GM12878 (cell line): ENCODE results near the gene OR5J2. TPM values are rescaled to one million over a fixed set of nuclear protein-coding genes. Genes with fewer than 3 reads are reported as not detected.

Source experiments
- ATAC-seq: fragments of 200-7000 bp; cut with Tn5 transposase; 3 replicates; pipeline ENCODE4 v1.9.1; 2020; ENCODE audit warnings: mild to moderate bottlenecking, moderate library complexity
- BruUV-seq: library from RNA; stranded (reverse); fragments of 400-500 nt; replicated peaks from 2 replicates; lab custom pipeline; 2021; lab: Mats Ljungman, UMichigan
- CTCF ChIA-PET: fragments of 300-600 bp; sonication (Branson Sonifier 250); formaldehyde crosslinking; extraction: SDS; loops from one replicate; lab custom pipeline; 2021; ENCODE audit warnings: inconsistent platforms; lab: Yijun Ruan, JAX
- POLR2A ChIA-PET: fragments of 350-600 bp; formaldehyde crosslinking; extraction: SDS; loops from one replicate; lab custom pipeline; 2021; ENCODE audit warnings: inconsistent platforms; lab: Charles Lee
- RAD21 ChIA-PET: fragments of 300-600 bp; sonication (Branson Sonifier 250); formaldehyde crosslinking; loops from one replicate; lab custom pipeline; 2023; ENCODE audit warnings: antibody characterized with exemption; ENCODE audit not compliant: unreplicated experiment; lab: Charles Lee
- SMC1A ChIA-PET: fragments of 300-600 bp; sonication (Branson Sonifier 250); formaldehyde crosslinking; loops from one replicate; lab custom pipeline; 2023; ENCODE audit not compliant: unreplicated experiment, uncharacterized antibody; lab: Charles Lee
- DNase-seq: peaks from one replicate; pipeline ENCODE4 v3.0.0-alpha.2; 2011; ENCODE audit warnings: low read depth, low spot score
- FAIRE-seq: peaks from 3 replicates; lab custom pipeline; 2011; peaks lifted over from hg19 to GRCh38; lab: Jason Lieb, UNC
- H2AFZ ChIP-seq: 2 replicates; pipeline ENCODE4 v1.6.0; 2011; ENCODE audit warnings: low read depth, low read length, control low read depth; ENCODE audit not compliant: control insufficient read depth
- H3K27ac ChIP-seq: 2 replicates; pipeline ENCODE4 v1.5.1; 2011; ENCODE audit warnings: control low read depth; ENCODE audit not compliant: control insufficient read depth, insufficient read depth
- H3K27me3 ChIP-seq, 2 experiments: replicated peaks in 1 of 2; 2 replicates each; pipeline versions ENCODE4 v1.6.0 to v1.6.1; 2011; ENCODE audit warnings: low read length in 1 of 2; ENCODE audit not compliant: control insufficient read depth in 2 of 2, insufficient read depth in 2 of 2
- H3K36me3 ChIP-seq, 2 experiments: 2 replicates each; pipeline ENCODE4 v1.5.1; 2011; ENCODE audit warnings: low read length in 1 of 2; ENCODE audit not compliant: control insufficient read depth in 2 of 2, insufficient read depth in 2 of 2
- H3K4me1 ChIP-seq: 2 replicates; pipeline ENCODE4 v1.6.1; 2011; ENCODE audit warnings: mild to moderate bottlenecking, low read length, moderate library complexity, mixed read lengths; ENCODE audit not compliant: control insufficient read depth, insufficient read depth
- H3K4me2 ChIP-seq: 2 replicates; pipeline ENCODE4 v1.6.0; 2011; ENCODE audit warnings: control low read depth; ENCODE audit not compliant: control insufficient read depth, insufficient read depth
- H3K4me3 ChIP-seq: fragments of 200-600 bp; sonication (generic); 2 replicates; pipeline ENCODE4 v1.5.1; 2016
- H3K79me2 ChIP-seq: 2 replicates; pipeline ENCODE4 v1.6.0; 2011; ENCODE audit warnings: low read length; ENCODE audit not compliant: control insufficient read depth, insufficient read depth
- H3K9ac ChIP-seq: 2 replicates; pipeline ENCODE4 v1.8.0; 2011; ENCODE audit warnings: low read length, control low read depth, mixed read lengths; ENCODE audit not compliant: control insufficient read depth, insufficient read depth
- H3K9me3 ChIP-seq: replicated peaks from 3 replicates; pipeline ENCODE4 v1.5.1; 2011; ENCODE audit warnings: mild to moderate bottlenecking, low read length; ENCODE audit not compliant: control insufficient read depth, insufficient read depth
- H4K20me1 ChIP-seq: 2 replicates; pipeline ENCODE4 v1.6.0; 2011; ENCODE audit not compliant: control insufficient read depth, insufficient read depth
- BACH1 ChIP-seq: fragments of 450-650 bp; IDR thresholded peaks from 2 replicates; pipeline ENCODE4 v1.6.1; 2017; ENCODE audit warnings: mild to moderate bottlenecking, borderline replicate concordance
- CBX5 ChIP-seq: sonication (generic); IDR thresholded peaks from 2 replicates; pipeline ENCODE4 v1.6.1; 2016; ENCODE audit warnings: low read depth, moderate library complexity, mild to moderate bottlenecking, inconsistent platforms
- EP300 ChIP-seq, 2 experiments: fragments of 150-350 bp in 1 of 2; IDR thresholded peaks; 2 replicates each; pipeline ENCODE4 v1.6.1; 2011 to 2012; ENCODE audit warnings: low read depth in 2 of 2, low read length in 2 of 2, borderline replicate concordance in 1 of 2, improper control_type of control experiment in 1 of 2, inconsistent platforms in 1 of 2; ENCODE audit not compliant: control insufficient read depth in 1 of 2
- FOS ChIP-seq: IDR thresholded peaks from 3 replicates; pipeline ENCODE4 v1.6.1; 2011; ENCODE audit warnings: borderline replicate concordance; ENCODE audit not compliant: insufficient read length; ENCODE audit errors: extremely low read depth
- IKZF2 ChIP-seq, 2 experiments: fragments of 450-650 bp; IDR thresholded peaks; 2 replicates each; pipeline ENCODE4 v1.6.1; 2017; ENCODE audit warnings: mild to moderate bottlenecking in 2 of 2, moderate library complexity in 2 of 2
- LARP7 ChIP-seq: fragments of 450-650 bp; IDR thresholded peaks from 2 replicates; pipeline ENCODE4 v1.6.1; 2017; ENCODE audit warnings: mild to moderate bottlenecking
- NFYB ChIP-seq: IDR thresholded peaks from 2 replicates; pipeline ENCODE4 v1.6.1; 2011; ENCODE audit warnings: low read depth, mild to moderate bottlenecking, low read length, improper control_type of control experiment, moderate library complexity; ENCODE audit not compliant: insufficient read depth
- PKNOX1 ChIP-seq: fragments of 450-650 bp; IDR thresholded peaks from 2 replicates; pipeline ENCODE4 v1.6.1; 2016; ENCODE audit warnings: mild to moderate bottlenecking
- SIX5 ChIP-seq: IDR thresholded peaks from 2 replicates; pipeline ENCODE4 v1.6.1; 2011; ENCODE audit warnings: mild to moderate bottlenecking, low read depth, low read length, moderate library complexity; ENCODE audit not compliant: severe bottlenecking
- SMAD5 ChIP-seq: IDR thresholded peaks from 2 replicates; pipeline ENCODE4 v1.6.1; 2016; ENCODE audit warnings: antibody characterized with exemption, low read depth
- SREBF1 ChIP-seq: IDR thresholded peaks from 2 replicates; pipeline ENCODE4 v1.6.1; 2012; ENCODE audit warnings: mild to moderate bottlenecking, low read length
- TAF1 ChIP-seq: IDR thresholded peaks from 2 replicates; pipeline ENCODE4 v1.6.1; 2011; ENCODE audit warnings: mild to moderate bottlenecking, low read depth, low read length, borderline replicate concordance
- TBL1XR1 ChIP-seq: IDR thresholded peaks from 2 replicates; pipeline ENCODE4 v1.6.1; 2012; ENCODE audit warnings: low read depth, low read length, improper control_type of control experiment
- ZBTB11 ChIP-seq: fragments of 450-650 bp; formaldehyde crosslinking; IDR thresholded peaks from 2 replicates; pipeline ENCODE4 v1.5.0; 2022; ENCODE audit warnings: mild to moderate bottlenecking, missing genetic modification characterization
- WGBS: methylation state at CpG from one replicate; pipeline ENCODE4 v1.1.6; 2016; ENCODE audit warnings: low lambda C conversion rate; ENCODE audit not compliant: insufficient replicate concordance, insufficient coverage; ENCODE audit errors: missing lambda C conversion rate; 5-methylcytosine and 5-hydroxymethylcytosine counted together
- in situ Hi-C: fragments of 300-500 bp; cut with MboI; formaldehyde crosslinking; loops from 9 replicates; pipeline ENCODE4 v1.14.3; 2018; ENCODE audit warnings: mixed read lengths
- intact Hi-C: fragments of 100-400 bp; cut with micrococcal nuclease; formaldehyde crosslinking; loops from one replicate; pipeline ENCODE4 v1.14.2; 2022; ENCODE audit not compliant: unreplicated experiment
- polyA plus RNA-seq, 11 experiments: library from polyadenylated mRNA; depleted of rRNA in 4 of 11; unstranded in 6 of 11; stranded (reverse) in 5 of 11; fragments of >200 nt; fragmentation: Nextera tagmentation in 4 of 11; fragmentation: Illumina TruSeq in 1 of 11; extraction: Ambion mirVana in 4 of 11; extraction: Trizol in 1 of 11; gene quantifications; 1 replicate in 1 of 11; 2 replicates in 10 of 11; pipeline versions ENCODE4 v1.2.1 to v1.2.3, GENCODE V29; 2011 to 2016; ENCODE audit warnings: inconsistent platforms in 2 of 11, missing spikeins in 2 of 11, low read depth in 1 of 11
- total RNA-seq, 4 experiments: library from RNA; depleted of rRNA in 3 of 4; stranded (reverse); fragments of >200 nt in 3 of 4; fragmentation: Illumina TruSeq in 1 of 4; extraction: Trizol in 1 of 4; gene quantifications; 2 replicates each; pipeline versions ENCODE4 v1.2.1 to v1.2.3, GENCODE V29; 2013 to 2021

The OR5J2 gene
- total and polyA plus RNA-seq, 10 of the 15 experiments (the other 5 are each of a cell fraction or from before 2014, with no cell fraction given), result not detected

- TF ChIP-seq CBX5 (no peak), NFYB (no peak), PKNOX1 (no peak)
Measured at GRCh38 chr11:56151376-56151775, 25.0 kb upstream of the OR5J2 start (continued).

GRCh38 chr11:56152333-56152732 lies 24.1 kb upstream of the OR5J2 start:
- no peak for DNase-seq
- SMC1A ChIA-PET, result no interaction called here
- in situ Hi-C loops, result no loop called here

More at GRCh38 chr11:56152333-56152732, 24.1 kb upstream of the OR5J2 start:
- no peaks in the 10 kb centered on the region for H3K27me3 ChIP-seq
- WGBS, result 53% methylated on average over 11 of the region's 15 CpGs
- H3K36me3 ChIP-seq, result no peaks in the 10 kb centered on the region
- ATAC-seq (no peak), FAIRE-seq (no peak)
- intact Hi-C loops, result no loop called here
- no peak overlapping the region for H2AFZ ChIP-seq
- H3K79me2 ChIP-seq, result no peaks in the 10 kb centered on the region
- no peaks in the 10 kb centered on the region for H3K4me1 ChIP-seq
- POLR2A ChIA-PET, result no interaction called here
- H3K27ac ChIP-seq, result no peak overlapping the region
- no peak overlapping the region for H3K4me2 ChIP-seq
- no peaks in the 10 kb centered on the region for H3K9me3 ChIP-seq
- TF ChIP-seq IKZF2 (IDR thresholded peaks at IDR 0.05), result no peak
- TF ChIP-seq SREBF1, result no peak
- no peak for TF ChIP-seq TBL1XR1
- TF ChIP-seq FOS, result no peak
- TF ChIP-seq LARP7, result no peak
- no peak for TF ChIP-seq EP300 (IDR thresholded peaks at IDR 0.05; ENCODE audit: borderline replicate concordance in 1 of 2, control insufficient read depth in 1 of 2, low read depth in 2 of 2, low read length in 2 of 2)
- no peak for TF ChIP-seq BACH1
- no peak for TF ChIP-seq TAF1
- TF ChIP-seq ZBTB11 (CRISPR knock-in tag), result no peak
- no peak for TF ChIP-seq SMAD5
- no peak for TF ChIP-seq SIX5
- RAD21 ChIA-PET, result no interaction called here
- H3K4me3 ChIP-seq, result no peak overlapping the region
- H3K9ac ChIP-seq, result no peak overlapping the region
- CTCF ChIA-PET, result no interaction called here
- BruUV-seq, result no TSS peak
- no peaks in the 10 kb centered on the region for H4K20me1 ChIP-seq
